T-helper 9 cell (primary cell): ENCODE results near the gene CCNL1.
A peak's percentile ranks its signal among the peaks of the same experiment; 100 is the strongest.

Experiments
- DNase-seq: peaks from one replicate; pipeline ENCODE4 v3.0.0-alpha.2; 2020

Gene CCNL1

DNA sequence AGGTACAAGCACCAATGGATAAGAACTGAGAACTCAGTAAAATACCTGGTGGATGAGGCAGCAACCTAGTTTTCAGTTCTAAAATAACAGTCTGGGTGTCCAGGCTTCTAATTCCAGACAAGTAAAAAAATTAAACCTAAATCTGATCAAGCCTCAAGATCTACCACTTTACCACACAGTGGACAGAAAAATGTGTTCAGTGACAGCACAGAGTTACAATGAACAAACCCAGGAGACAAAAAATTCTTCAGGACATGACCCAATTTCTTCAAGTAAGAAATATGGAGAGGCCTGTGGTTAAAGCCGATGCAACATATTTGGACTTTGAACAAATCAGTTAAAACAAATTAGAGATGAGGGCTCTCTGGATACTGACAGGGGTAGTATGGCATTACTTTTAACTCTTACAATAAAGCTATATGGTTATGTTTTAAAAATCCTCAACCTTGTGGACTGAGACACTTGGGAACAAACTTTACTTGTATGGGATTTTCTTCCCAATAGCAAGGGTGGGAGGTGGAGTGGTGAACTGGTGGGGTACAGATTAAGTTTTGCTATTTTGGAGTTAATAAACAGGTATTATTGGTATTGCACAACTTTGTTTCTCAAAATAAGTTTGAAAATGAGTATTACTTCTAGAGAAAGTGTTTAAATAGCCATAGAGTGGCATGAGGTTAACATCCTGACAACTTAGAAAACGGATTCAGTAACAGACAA, 14.2 kb downstream of the CCNL1 start:
- DNase-seq, result no peak

DNA sequence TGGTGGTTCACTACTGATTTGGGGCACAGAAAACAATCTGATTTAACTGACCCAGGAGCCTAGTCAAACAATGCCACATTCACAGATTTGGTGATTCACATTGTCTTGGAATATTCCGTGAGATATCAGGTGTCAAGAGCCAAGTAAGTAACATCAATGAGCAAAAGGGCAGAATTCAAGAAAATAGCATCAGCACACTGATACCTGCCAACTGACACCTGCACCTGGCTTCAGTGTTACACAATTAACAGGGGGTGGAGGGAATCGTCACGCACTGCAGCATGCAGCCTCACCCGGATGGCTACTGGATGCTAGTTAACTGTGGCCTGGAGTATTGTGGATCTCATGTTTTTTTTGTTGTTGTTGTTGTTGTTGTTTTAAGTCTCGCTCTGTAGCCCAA, 17.6 kb downstream of the CCNL1 start:
- DNase-seq, result no peak

DNA sequence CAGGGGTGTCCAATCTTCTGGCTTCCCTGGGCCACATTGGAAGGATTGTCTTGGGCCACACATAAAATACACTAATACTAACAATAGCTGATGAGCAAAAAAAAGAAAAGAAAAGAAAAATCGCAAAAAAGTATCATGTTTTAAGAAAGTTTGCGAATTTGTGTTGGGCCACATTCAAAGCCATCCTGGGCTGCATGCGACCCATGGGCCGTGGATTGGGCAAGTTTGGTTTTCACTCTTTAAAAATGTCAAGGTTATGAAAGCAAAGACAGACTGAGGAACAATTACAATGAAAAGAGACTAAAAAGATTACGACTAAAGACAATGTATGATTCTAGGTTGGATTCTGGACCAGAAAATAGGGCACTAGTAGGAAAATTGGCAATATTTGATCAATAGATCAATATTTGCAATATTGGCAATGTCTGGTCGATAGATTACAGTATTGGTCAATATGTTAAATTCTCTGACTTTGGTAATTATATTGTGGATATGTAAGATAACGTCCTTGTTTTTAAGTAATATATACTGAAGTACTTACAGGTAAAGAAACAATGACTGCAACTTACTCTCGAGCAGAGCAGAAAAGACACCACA, 19.9 kb downstream of the CCNL1 start:
- no peak for DNase-seq

DNA sequence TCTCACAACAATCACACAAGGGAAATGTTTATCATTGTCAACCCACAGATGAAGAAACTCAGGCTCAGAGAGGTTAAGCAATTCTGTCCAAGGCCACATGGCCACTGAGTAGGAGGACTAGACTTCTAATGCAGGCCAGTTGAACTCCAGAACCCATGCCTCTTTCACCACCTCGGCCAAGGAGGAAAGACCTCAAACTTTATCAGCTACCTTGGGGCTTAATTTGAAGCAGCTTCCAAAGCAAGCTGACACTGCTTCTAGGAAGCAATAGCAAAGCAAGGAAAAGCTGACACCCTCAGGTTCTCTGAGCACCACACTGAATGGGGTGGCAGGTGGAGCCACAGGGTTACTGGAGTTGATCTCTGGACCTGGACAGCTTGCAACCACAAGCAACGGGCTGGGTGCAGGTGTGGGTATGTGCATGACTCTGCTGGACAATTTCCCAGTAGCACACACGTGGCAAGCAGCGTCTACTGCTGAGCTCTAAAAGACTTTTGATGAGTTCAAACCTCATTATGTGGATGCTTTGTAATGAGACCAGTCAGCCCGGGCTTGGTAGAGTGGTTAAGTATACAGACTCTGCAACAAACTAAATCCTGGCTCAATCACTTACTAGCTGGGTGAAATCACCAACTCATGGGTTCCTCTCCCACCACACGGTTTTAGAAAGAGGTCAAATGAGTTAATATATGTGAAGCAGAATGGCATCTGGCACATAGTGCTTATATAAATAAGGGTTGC, 23.1 kb downstream of the CCNL1 start:
- DNase-seq, result no peak

DNA sequence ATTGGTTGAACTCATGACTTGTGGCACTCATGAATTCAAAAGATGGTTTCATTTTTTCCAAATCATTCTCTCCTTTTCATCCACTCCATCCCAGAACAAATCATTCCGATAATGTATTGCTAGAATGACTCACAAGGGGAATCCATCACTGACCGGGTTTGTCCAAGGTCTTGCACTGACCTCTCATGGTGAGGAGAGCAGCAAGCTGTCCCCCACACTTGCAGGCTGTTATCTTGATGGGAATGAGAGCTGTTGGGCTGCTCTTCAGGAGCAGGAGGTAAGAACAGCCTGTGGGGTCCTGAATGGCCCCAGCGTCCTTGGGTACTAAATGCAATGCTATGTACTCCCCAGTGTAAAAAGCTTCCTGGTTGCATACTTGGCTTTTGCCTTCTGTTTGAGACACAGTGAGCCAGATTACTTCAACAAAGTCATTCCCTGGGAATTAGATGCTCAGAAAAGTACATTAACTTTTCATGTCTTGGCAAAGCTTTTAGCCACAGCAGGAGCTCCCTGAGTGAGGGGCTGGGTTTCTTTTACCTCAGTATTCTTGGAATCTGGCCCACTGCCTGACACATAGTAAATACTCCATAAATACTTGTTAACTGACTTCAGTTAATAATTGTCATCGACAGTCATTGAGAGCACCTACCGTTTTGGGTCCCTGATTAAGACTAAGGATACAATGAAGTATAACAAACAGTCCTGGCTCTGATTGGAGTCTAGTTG, 24.1 kb downstream of the CCNL1 start:
- no peak for DNase-seq

DNA sequence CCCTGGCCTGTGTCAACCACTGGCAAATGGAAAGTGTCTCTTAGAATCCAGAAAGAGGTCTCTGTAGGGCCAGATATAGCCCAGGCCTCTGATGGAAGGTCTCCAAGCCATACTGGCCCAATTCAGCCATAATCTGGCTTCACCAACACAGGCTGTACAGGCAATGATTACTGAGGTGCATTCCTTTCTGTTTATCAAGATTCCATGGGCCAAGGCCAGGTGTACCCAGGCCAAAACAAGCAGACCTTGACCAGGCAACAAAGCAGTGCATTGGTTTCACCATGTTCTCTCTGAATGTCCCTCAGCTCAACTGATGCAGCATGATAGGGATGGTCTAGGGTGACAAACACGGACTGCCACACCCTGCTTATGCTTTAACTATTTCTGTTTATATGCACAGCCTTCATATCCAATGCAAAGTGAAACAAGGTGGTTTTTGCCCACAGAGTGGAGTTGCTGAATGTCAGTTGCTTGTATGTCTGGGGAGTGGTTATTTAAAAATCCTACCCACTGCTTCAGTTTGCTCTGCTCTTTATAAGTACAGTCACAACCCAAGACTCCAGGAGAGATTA, 25.2 kb downstream of the CCNL1 start:
- no peak for DNase-seq

DNA sequence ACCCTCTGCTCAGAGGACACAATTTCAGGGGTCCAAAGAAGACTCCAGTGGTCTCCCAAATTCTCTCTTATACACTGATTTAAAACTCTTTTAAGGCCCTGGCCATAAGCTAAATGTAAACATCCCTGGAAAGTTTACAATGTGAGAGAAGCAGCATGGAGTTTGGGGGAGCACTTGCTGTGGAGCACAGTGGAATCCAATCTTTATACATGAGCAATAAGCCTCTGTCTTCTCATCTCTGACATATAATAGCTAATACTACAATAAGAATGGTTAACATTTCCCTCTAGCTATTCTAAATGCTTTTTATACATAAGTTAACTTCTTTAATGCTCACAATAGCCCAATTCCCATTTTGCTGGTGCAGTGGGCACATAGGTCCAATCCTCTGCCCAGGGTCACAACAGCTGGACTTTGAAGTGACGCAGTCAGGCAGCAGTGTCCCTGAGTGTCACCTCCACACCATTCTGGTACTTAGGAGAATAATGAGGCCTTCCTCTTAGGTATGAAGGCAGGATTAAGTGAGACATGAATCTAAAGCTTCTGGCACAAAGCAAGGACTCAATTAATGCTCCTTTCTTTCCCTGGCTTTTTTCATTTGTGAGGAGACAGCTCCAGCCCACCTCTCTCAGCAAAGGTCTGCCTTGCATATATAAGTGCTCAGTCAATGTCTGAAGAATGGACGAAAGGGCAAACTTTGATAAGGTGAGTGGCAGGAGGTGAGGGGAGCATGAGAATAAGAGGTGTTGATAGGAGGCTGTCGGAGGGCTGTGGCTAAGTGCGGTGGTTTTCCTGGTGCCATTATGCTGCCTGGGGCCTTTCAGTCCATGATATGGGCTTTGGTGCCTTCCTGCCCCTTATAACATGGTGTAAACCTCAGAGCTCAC, 26.3 kb downstream of the CCNL1 start:
- DNase-seq, result no peak

DNA sequence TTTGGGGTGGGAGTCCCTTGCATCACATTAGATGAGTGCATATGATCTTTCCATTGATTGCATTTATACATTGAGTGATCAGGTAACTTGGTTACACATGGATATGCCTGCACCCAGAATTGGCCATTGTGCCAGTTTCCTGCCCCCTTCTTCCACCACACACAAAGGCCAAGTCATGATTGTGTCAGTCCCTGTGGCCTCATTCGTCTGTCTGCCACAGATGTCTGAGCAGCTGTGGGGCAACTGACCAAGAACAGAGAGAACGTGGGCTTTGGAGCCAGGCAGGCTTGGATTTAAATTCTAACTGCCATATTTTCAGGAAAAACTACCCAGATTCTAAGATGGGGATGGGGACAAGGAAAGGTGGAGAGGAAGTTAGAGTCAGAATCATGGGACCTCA, 27.0 kb downstream of the CCNL1 start:
- DNase-seq, result no peak

DNA sequence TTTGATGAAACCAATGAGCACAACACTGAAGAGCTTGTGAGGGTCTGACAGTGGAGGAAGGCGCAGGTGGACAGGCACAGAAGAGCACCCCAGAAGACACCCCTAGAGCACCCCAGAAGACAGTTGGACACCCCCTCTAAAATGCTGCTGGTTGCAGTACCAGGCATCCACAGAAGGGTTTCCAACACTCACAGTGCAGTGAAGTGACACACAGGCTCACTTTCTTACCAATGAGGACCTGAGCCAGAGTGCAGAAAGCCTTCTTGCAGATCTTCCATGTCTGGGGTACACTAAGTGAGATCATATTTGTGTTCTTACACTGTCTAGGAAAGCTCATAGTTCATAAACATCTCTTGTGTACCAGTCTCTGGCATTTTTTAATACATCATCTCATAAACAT, 27.6 kb downstream of the CCNL1 start:
- DNase-seq, result no peak

DNA sequence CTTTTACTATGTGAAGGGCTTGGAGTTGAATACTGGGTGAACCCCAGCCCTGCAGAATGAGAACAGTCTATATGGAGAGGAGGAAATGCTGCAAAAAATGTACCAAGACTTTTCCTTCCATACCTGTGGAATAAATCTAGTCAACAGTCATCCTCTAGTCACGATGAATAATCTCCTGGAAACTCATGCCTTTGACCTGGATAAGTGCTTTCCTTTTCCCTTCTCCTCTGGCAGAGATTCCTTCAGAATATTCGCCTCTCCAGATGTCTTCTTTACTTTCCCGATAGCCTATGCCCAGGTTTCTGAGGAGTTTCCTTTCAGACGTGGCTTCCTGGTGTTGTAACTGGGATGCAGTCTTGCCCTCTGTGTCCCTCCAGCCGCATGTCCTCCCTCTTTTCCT, 28.1 kb downstream of the CCNL1 start:
- DNase-seq, result no peak

DNA sequence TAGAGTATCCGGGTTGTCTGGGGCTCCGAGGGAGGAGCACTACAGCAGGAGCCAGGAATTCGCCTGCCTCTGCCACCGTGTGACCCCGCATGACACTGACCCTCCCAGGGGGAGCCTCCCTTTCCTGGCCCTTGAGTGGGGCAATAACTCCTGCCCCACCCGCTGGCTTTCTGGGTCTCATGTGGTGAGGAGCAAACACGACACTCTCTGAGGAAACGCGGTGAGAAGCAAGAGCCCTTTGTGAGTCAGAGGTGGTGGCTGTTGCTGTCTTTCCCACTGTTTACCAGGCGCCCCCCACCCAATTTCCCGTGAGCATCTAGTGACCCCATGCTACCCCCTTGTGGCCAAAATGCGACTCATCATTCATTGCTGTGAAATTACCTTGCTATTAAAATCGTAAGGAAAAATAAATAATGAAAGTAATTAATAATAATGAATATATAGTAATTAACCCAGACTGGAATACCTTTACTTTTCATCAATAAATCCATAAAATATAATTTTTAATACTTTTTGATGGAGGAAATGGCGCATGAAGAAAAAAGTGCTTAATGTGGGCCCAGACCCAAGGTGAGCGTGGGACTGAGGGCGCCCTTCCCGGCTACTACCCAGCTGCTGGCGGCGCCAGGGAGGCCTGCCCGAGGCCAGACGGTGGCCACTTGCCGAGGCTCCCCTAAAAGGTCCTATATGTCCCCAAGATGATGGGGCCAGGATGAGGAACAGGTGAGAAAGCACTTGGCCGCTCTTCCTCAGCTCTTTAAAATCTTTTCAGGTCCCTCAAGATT, 29.3 kb downstream of the CCNL1 start:
- peak; percentile 75 for DNase-seq

DNA sequence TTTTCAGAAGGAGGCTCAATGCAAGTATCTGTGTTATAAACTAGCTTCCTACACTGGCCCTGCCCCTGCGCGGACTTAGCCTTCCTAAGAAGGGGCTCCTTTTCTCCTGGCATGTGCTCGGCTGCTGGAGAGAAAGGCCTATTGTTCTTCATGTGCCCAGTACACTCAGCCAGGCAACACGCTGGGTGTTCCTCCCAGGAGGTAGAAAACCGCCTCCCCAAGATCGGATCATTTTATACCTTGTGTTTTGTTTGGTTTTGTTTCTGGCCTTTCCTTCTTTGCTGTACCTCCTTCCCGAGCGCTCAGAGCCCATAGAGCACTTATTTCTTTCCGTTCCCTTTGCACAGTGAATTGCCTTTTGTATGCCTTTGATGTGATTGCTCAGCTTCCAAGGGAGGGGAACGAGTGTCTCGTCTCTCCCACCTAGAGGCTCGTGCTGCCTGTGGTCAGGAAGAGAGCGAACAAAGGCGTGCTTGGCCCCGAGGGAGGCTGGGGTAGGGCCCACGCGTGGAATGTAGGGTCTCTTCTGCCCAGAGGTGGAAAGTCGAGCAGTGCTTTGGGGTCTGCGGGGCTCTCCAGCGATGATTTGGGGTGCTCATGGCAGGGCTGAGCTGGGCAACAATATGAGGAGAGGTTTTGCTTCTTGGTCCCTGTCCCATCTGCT, 30.0 kb downstream of the CCNL1 start:
- DNase-seq, result peak; percentile 25

DNA sequence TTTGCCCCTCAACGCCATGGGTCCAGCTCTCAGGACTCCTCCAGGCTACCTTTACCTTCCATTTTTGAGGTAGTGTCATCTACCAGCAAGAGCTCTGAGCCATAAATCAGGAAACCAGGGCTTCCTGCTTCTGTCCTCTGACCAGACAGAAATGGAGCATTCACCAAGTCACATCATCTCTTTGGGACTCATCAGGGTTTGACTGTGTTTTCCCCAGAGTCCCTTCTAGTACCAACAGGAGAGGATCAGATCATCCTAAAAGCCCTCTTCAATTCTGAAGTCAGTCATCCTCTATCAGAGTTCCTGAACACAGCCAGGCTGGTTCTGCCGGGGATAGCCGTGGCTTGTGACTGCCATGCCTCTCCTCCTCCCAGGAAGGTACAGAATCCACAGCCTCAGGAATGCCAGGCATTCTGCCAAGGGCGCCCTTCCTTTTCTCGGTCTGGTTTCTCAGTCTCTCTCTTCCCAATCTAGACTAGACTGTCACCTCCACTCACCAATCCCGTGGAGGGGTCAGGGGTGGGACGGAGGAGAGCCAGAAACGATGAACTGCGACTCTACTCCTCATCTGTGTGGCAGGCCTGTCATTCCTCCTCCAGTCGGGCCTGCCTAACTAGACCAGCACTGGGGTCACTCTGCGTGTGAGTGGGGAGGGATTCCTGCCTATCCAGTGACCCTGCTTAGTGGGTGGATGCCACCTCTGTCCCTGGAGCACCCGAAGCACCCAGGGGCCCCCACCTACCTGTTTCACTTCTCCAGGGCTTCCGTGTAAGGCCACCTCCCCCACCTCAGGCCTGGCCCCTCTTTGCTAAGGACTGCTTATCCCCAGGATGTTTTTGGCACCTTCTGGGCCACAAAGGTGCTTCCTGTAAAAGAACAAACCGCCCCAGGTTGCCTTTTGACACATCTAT, 30.9 kb downstream of the CCNL1 start:
- peak; percentile 27 for DNase-seq

DNA sequence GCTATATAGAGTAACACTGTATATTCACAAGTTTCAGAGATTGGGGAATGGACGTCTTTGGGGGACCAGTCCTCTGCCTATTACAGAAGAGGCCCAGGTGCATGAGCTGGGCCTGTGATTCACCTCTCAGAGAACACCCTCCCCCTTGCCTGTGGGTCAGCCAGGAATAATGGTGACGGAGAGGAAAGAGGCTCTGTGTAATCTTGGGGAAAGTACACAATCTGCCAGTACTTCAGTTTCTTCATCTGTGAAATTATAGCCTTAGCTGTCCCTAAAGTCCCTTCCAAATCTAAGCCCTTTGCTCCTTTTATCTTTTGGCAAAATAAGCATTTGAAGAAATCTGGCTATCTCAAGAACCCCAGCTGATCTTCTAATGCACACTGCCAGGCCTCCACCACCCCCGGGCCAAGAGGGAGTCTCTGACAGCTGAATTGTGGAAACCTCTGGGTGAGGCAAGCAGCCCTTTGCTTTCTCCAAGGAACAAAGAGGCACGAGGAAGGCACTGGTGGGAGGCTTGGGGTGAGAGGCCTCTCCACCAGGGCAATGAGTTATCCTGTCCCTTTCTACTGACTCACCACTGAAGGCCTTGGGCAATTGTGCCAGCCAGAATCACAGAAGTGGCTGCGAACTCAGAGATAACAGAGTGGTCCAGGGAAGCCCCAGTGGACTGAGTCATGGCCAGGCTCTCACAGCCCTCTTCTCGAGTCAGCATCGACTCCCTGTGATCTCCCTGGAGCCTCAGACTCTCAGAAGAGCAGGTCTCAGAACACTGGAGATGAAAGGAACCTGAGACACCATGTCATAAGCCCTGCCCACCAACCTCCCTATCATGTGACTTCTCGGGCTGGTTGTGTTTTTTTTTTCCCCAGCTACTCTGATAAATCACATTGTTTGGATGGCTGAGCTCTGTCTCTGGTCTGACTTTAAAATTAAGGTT, 31.8 kb downstream of the CCNL1 start:
- DNase-seq, result peak; percentile 47

DNA sequence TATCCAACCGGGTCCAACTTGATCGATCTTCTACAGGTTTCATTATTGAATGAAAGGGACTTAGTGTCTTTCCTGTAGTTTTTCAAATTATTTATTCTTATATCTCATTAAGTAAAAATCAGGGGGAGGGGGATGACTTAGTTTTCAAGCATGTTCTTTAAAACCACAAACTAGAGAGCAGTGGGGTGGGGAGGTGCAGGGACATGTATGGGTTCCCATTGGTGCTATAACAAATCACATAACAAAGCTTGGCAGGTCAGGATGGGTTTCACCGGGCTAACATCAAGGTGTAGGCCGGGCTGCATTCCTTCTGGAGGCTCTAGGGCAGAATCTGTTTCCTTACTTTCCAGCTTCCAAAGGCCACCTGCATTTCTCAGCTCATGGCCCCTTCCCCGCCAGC, 32.7 kb downstream of the CCNL1 start:
- DNase-seq, result no peak

DNA sequence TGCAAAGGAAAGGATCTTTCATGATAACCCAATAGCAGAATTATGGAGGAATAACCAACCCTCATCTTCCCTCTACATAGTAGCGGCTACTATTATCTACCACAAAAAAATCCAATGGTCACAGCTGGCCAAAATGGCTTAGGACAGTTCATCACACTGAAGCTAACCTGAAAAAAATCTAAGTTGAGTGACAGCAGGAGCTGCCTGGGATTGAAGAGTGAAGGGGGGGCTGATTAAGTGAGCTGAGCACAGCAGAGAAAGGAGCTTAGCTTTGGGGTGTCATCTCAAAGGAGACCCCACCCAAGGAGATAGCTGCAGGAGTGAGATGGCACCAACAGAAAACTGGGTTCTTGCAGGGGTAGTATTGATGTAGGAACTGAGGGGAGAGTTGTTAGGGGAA, 33.6 kb downstream of the CCNL1 start:
- no peak for DNase-seq

DNA sequence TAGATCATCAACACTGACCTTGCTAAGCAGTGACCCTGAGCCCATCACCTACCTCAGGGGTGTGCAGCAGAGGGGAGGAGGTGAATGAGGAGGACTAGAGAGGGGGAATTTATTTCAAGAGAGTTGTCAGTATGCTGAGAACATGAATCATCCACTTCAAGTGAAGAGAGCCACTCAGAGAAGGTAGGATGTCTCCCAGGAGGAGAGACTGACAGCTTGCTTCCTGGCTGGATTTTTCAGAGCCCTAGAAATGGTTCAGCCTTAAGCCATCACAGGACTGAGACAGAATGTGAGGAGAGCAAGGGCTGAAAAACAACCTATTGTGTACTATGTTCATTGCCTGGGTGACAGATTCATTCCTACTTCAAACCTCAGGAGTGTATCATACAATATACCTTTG, 34.8 kb downstream of the CCNL1 start:
- DNase-seq, result no peak

DNA sequence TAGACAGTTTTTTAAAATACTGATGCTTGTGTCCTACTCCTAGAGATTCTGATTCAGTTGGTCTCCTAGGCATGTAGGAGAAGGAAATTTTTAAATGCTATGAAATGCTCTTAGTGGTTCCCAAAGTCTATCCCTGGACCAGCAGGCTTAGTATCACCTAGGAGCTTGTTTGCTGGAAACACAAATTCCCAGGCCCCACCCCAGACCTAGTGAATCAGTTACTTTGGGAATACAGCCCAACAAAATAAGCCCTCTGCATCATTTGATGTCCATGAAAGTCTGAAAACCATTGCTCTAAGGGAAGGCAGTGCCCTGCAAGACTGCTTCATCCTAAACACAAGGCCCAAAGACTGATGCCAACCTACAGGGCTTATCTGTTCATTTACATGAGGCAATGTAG, 36.3 kb downstream of the CCNL1 start:
- DNase-seq, result no peak
